ENCODE measurements around the gene SOX3.

Gene SOX3

GRCh38 chrX:140504371-140505324 is at the start of gene SOX3:
TSS of gene SOX3 (minus strand) at chrX:140505069. CDS start at chrX:140505060, 9 bp downstream.
- DNase-seq, result no peak

- DNase-seq, result no peak
Observed at GRCh38 chrX:140548985-140549384, 44.1 kb upstream of the SOX3 start.

DNA sequence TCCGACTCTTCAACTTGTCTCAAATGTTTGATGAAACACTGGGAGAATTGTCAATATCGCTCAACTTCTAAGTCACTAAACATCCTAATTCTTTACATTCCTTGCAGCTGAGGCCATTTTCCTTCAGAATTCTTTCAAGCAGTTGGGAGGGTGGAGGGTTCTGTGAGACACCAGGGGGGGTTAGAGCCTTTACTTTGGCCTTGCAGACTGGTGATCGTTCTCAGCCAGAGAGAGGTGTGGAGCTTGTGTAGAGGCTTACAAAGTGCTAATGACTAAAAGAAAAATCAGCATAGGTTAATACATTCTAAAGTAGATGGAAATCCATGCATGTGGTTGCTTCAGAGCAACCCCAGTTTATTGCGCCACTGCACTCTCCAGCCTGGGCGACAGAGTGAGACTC is 21.3 kb upstream of the SOX3 start:
- no peak for DNase-seq

DNA sequence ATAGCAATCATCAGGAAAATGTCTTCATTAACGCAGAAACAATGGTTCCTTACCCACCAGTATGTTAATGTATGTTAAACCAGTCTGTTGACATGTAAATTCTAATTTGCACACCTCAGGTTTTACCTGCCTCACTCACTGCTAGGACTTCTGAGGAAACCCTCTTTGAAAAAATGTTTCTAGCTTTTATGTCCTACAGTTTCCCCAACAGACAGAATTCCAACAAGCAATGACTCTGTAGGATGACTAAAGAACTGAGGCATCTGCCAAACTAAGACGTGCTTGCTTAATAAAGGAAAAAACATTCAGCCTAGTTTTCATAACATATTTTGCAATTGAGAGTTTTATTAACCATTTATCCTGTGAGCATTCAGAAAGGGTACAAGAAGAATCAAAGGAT is 20.6 kb upstream of the SOX3 start:
- DNase-seq, result no peak

DNA sequence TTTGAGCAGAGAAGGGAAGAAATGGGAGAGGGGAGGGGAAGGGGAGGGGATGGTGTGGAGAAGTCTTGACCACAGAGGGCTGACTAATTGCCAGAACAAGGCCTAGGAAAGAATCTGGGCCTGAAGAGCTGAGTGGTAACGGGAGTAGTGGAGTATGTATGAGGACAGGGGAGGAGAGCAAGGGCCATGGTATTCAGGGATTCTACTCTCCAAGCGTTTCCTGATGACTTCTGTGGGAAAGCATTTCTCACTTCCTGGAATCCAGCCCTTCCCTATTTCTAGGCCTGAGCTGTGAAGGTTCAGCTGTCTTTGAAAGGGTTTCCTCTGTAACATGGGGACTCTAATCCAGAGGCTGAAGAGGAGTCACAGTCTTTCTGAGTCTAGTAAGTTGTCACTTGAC is 19.7 kb upstream of the SOX3 start:
- DNase-seq, result no peak

GRCh38 chrX:140521393-140521792 is 16.5 kb upstream of the SOX3 start:
- DNase-seq, result no peak

- DNase-seq, result no peak
Observed at GRCh38 chrX:140514554-140514953, 9.7 kb upstream of the SOX3 start.

- DNase-seq, result no peak
Observed at GRCh38 chrX:140510895-140511295, 6.0 kb upstream of the SOX3 start.

- no peak for DNase-seq
Observed at GRCh38 chrX:140510306-140510676, 5.4 kb upstream of the SOX3 start.

- DNase-seq, result no peak
Observed at GRCh38 chrX:140509468-140510305, 4.8 kb upstream of the SOX3 start.

- DNase-seq, result no peak
Observed at GRCh38 chrX:140508958-140509357, 4.1 kb upstream of the SOX3 start.

DNA sequence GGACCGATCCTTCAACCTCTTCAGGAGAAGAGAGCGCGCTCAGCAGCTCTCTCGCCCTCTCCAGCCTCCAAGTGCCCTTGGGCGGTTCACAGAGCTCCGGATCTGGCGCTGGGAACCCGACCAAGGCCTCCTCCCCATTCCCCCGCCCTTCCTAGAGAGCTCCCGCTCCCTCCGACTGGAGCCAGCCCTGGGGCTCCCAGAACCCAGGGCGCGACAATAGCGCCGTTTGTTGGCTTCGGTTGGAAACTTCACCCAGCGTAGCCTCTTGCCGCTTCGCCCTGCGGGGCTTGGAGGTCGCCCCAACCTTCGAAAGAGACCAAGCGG is 3.1 kb upstream of the SOX3 start:
- DNase-seq, result no peak

- DNase-seq, result no peak
Observed at GRCh38 chrX:140507223-140507981, 2.5 kb upstream of the SOX3 start.

DNA sequence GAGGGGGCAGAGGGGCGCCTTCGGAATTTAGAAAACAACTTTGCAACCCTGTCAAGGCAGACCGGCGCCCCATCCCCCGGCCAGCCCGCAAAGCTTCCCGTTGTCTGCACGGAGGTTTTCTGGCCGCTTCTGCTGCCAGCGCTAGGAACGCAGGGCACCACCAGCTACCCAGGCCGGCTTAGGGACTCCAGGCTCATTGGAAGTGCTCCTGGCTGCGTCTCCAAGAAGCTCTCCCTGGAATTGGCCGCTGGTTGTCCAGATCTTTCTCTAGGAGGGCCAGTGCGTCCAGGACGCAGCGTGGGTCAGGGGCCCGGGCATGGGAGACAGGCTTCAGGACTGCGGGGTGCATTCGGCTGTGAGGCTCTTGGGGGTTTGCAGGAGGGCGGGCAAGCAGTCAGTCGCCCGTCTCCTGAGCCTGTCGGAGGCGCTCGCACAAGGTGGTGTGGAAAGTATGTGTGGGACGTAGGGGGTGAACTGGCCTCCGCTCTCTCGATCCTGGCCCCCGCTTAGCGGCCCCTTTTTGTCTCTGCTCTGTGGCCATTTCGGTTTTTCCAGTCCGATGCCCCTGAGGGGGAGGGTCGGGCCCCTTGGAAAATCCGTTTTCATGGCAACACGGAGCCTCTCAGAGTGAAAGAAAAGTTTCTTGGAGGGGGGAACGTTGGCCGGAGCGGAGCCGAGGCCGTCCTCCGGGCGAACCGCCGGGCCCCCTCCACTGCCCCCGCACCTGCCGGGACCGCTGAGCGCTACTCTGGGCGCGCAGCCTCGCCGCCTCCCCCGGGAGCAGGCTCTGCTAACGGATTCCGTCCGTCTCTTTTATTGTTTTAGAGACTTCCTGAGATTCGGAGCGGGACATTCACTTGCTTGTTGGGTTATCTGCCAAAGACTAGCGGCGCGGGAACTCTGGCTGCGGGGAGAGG is 810 bp upstream of the SOX3 start:
- DNase-seq, result no peak

DNA sequence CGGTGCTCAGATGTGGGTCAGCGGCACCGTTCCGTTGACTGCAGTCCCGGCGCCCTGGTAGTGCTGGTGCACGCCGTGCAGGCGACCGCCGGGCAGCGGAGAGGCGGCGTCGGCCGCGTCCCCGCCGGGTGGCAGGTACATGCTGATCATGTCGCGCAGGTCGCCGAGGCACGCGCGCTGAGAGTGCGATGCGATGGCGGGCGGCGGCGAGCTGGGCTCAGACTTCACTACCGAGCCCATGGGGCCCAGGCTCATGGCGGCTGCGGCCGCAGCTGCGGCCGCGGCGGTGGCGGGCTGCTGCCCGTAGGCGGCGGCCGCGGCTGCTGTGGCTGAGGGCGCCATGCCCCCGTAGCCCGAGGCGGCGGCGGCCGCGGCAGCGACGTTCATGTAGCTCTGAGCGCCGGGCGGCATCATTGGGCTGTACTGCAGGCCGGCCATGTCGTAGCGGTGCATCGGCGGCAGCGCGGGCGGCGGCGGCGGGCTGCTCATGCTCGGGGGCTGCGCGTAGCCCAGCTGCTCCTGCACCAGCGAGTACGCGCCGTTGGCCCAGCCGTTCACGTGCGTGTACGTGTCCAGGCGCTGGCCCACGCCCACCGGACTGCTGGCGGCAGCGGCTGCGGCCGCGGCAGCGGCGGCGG is 1.0 kb downstream of the SOX3 start:
- DNase-seq, result no peak

DNA sequence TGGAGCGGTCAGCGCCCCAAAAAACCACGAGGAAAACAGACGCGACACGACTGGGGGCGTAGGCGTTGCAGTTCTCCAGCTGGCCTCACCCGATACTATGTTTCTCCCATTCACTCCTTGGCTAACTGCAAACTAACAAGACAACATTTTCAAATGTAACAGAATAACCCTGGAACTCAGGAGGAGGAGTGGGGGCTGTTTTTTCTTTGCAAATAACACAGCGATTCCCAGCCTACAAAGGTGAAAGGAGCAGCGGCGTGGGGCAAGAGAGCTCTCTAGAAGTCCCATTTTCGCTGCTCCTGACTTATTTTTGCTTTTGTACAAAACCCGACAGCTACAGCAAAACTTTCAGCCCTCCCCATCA is 1.6 kb downstream of the SOX3 start:
- no peak for DNase-seq

DNA sequence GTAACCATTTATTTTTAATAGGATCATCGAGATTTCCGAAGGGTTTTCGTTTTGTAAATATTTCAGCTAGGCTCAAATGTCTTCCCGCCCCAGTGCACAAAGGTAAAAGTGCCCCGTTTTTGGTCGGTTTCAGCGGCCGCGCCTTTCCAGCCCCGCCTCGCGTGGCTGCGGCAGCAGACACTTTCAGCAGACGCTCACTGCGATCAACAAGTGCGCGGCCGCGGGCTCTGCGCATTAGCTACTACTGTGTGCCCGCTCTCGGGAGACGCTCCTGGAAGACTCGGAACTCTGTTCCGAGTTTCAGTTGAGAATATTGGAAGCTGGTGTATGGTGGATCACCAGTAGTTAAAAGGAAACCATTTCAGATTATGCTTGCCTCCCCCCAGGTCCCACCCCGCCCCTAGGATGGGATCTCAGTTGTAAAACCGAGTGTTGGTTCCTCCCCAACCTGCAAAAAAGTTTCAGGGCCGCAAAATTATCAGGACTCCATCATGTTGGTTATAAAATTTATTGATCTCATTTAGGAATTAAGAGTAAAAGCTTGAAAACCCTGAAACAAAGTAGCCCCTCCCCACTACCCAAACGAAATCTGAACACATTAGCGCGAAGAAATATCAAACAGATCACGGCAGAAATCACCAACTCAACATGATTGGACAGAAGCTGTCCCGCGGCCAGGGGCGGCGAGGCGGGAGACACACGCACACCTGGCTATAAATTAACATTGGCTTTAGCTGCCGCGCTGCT is 2.2 kb downstream of the SOX3 start:
- DNase-seq, result no peak

DNA sequence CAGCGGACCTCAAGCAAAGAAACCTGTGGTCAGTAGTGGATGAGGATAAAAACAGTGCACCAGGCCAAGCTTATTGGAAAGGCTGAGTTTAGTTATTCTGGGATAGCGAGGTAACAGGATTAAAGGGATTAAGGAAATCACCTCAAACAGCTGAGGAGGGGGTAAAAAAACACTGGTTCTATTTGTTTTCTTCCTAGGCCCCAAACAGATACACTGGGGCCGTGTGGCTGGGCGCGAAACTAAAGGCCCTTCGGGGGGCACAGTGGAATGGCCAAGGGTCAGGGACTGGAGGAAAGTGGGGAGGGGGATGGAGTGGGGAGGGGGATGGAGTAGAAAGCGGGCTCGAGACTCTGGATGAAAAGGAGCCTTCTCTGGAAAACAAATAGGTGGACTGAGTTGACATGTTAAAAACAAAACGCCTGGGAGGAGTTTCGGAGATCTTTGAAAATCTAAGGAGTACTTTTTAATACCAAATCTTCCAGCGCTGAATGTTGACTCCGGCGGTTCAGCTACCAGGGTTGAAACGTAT is 2.9 kb downstream of the SOX3 start:
- no peak for DNase-seq

GRCh38 chrX:140501321-140501720 is 3.5 kb downstream of the SOX3 start:
- no peak for DNase-seq

DNA sequence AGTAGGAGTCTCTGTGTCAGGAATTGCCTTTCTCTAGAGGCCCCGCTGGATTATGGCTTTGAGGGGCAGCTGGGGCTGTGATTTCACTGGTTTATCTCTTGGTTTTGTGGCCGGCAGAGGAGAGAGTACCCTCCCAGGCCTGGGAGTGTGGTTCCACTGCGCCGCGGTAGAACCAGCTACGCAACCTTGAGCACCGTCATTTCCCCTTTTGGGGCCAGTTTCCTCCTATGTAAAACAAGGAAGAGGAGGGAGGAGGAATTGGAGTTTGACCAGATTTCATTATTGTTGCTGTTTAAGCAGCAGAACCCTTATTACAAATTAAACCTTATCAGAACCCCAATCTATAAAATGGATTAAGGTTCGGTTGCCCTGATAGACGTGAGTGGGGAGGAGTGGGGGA is 4.4 kb downstream of the SOX3 start:
- no peak for DNase-seq

DNA sequence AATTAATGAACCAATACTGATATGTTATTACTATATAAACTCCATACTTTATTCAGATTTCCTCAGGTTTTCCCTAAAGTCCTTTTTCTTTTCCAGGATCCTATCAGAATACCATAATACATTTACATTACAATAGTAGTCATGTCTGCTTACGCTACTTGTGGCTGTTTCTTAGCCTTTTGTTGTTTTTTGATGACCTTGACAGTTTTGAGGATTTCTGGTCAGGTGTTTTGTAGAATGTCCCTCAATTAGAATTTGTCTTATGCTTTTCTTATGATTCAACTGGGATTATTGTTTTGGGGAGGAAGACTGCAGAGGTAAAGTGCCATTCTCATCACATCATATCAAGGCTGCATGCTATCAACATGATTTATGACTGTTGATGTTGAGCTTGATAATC is 9.1 kb downstream of the SOX3 start:
- no peak for DNase-seq

Data from NCI-H1092 treated with DMSO at 0.1 percent for 48 hours (cell line).